GM21367 (cell line): ENCODE results near the gene CUX1.

Experiments
- ATAC-seq: cut with Tn5 transposase; IDR thresholded peaks from one replicate; pipeline ENCODE4 v1.9.1; 2021; ENCODE audit not compliant: unreplicated experiment

The CUX1 gene

GRCh38 chr7:102068846-102069245 is 251.4 kb downstream of the CUX1 start:
- ATAC-seq: no peak

GRCh38 chr7:102069931-102070629 is 252.7 kb downstream of the CUX1 start:
- no peak for ATAC-seq

GRCh38 chr7:102072003-102072402 is 254.6 kb downstream of the CUX1 start:
- no peak for ATAC-seq

- no peak for ATAC-seq
Measured at GRCh38 chr7:102072636-102073209, 255.3 kb downstream of the CUX1 start.

- no peak for ATAC-seq
Measured at GRCh38 chr7:102073931-102074880, 256.8 kb downstream of the CUX1 start.

GRCh38 chr7:102075126-102075525 is 257.7 kb downstream of the CUX1 start:
- no peak for ATAC-seq

- no peak for ATAC-seq
Measured at GRCh38 chr7:102075553-102076135, 258.2 kb downstream of the CUX1 start.

GRCh38 chr7:102077081-102077480 is 259.7 kb downstream of the CUX1 start:
- no peak for ATAC-seq

GRCh38 chr7:102079140-102080018 is 262.0 kb downstream of the CUX1 start:
- no peak for ATAC-seq

- ATAC-seq: no peak
Measured at GRCh38 chr7:102080019-102080433, 262.6 kb downstream of the CUX1 start.

GRCh38 chr7:102080434-102081243 is 263.2 kb downstream of the CUX1 start:
- ATAC-seq: no peak

GRCh38 chr7:102081244-102081627 is 263.8 kb downstream of the CUX1 start:
- no peak for ATAC-seq

GRCh38 chr7:102082693-102083368 is 265.4 kb downstream of the CUX1 start:
- ATAC-seq: no peak

GRCh38 chr7:102085218-102085772 is 267.9 kb downstream of the CUX1 start:
- ATAC-seq: no peak

GRCh38 chr7:102089175-102090098 is 272.0 kb downstream of the CUX1 start:
- no peak for ATAC-seq

GRCh38 chr7:102093599-102094315 is 276.3 kb downstream of the CUX1 start:
- no peak for ATAC-seq

- ATAC-seq: no peak
Measured at GRCh38 chr7:102094316-102094650, 276.9 kb downstream of the CUX1 start.
